Activated CD8-positive, alpha-beta T cell treated with anti-CD3 and anti-CD28 coated beads, Interleukin-2, amount 10 ng/mL, durations not matched to agents 7 days and 5 days (primary cell): ENCODE measurements around the gene RIMBP2. TPM values are rescaled to one million over a fixed set of nuclear protein-coding genes. Genes with fewer than 3 reads are reported as not detected.
"Not testable (repeated sequence)": the region's sequence is repeated elsewhere in the genome, so short reads cannot be mapped to it uniquely, and the experiment has no call there.

Source experiments
- ATAC-seq: fragments of 150-1000 bp; cut with Tn5 transposase; one replicate; pipeline ENCODE4 v1.10.0; 2021; ENCODE audit warnings: moderate library complexity
- CTCF ChIA-PET: fragments of 350-600 bp; sonication (Branson Sonifier 250); formaldehyde crosslinking; loops from one replicate; lab custom pipeline; 2021; ENCODE audit warnings: antibody characterized with exemption; lab: Charles Lee
- POLR2A ChIA-PET: fragments of 350-600 bp; sonication (Branson Sonifier 250); formaldehyde crosslinking; loops from one replicate; lab custom pipeline; 2021; ENCODE audit warnings: antibody characterized with exemption; lab: Charles Lee
- DNase-seq: peaks from one replicate; pipeline ENCODE4 v3.0.0-alpha.2; 2020
- H3K27ac Mint-ChIP-seq: one replicate; pipeline ENCODE4 v1.8.0; 2021; ENCODE audit warnings: mild to moderate bottlenecking, mixed read lengths
- H3K27me3 Mint-ChIP-seq: one replicate; pipeline ENCODE4 v1.8.0; 2021; ENCODE audit warnings: low read depth, mixed read lengths
- H3K36me3 Mint-ChIP-seq: one replicate; pipeline ENCODE4 v1.8.0; 2021; ENCODE audit warnings: low read depth, mixed read lengths
- H3K4me1 Mint-ChIP-seq: one replicate; pipeline ENCODE4 v1.8.0; 2021; ENCODE audit warnings: low read depth, mixed read lengths
- H3K4me3 Mint-ChIP-seq: one replicate; pipeline ENCODE4 v1.8.0; 2021; ENCODE audit warnings: mild to moderate bottlenecking, mixed read lengths
- H3K9me3 Mint-ChIP-seq: one replicate; pipeline ENCODE4 v1.8.0; 2022; ENCODE audit warnings: mixed read lengths; ENCODE audit not compliant: insufficient read depth
- total RNA-seq, 2 experiments: library from RNA; stranded (reverse); gene quantifications; one replicate each; pipeline ENCODE4 v1.2.3, GENCODE V29; 2021

RIMBP2 gene
- total RNA-seq, 2 experiments from 2014 or later = not detected

- Mint-ChIP-seq H3K36me3 (no peaks in the 10 kb centered on the region), H3K27ac (no peak overlapping the region), H3K27me3 (no peaks in the 10 kb centered on the region), H3K4me3 (no peak overlapping the region), H3K4me1 (no peaks in the 10 kb centered on the region), H3K9me3 (no peaks in the 10 kb centered on the region)
- ChIA-PET POLR2A (no interaction called here), CTCF (no interaction called here)
- ATAC-seq (no peak), DNase-seq (no peak)
Observed at GRCh38 chr12:130656411-130656810, 59.7 kb downstream of the RIMBP2 start.

- ATAC-seq (no peak), DNase-seq (no peak)
- POLR2A ChIA-PET = no interaction called here
- Mint-ChIP-seq H3K27ac (no peak overlapping the region), H3K9me3 (no peaks in the 10 kb centered on the region), H3K27me3 (no peaks in the 10 kb centered on the region), H3K4me1 (no peaks in the 10 kb centered on the region), H3K4me3 (no peak overlapping the region), H3K36me3 (no peaks in the 10 kb centered on the region)
- CTCF ChIA-PET = no interaction called here
Observed at GRCh38 chr12:130655881-130656280, 60.2 kb downstream of the RIMBP2 start.

- H3K27me3 Mint-ChIP-seq = no peaks in the 10 kb centered on the region
- ATAC-seq (no peak), DNase-seq (no peak)
- H3K27ac Mint-ChIP-seq = no peak overlapping the region
- no peaks in the 10 kb centered on the region for H3K4me1 Mint-ChIP-seq
- CTCF ChIA-PET = no interaction called here
- H3K36me3 Mint-ChIP-seq = no peaks in the 10 kb centered on the region
- H3K4me3 Mint-ChIP-seq = no peak overlapping the region
- POLR2A ChIA-PET = no interaction called here
- H3K9me3 Mint-ChIP-seq = no peaks in the 10 kb centered on the region
Observed at GRCh38 chr12:130655010-130655409, 61.1 kb downstream of the RIMBP2 start.

DNA sequence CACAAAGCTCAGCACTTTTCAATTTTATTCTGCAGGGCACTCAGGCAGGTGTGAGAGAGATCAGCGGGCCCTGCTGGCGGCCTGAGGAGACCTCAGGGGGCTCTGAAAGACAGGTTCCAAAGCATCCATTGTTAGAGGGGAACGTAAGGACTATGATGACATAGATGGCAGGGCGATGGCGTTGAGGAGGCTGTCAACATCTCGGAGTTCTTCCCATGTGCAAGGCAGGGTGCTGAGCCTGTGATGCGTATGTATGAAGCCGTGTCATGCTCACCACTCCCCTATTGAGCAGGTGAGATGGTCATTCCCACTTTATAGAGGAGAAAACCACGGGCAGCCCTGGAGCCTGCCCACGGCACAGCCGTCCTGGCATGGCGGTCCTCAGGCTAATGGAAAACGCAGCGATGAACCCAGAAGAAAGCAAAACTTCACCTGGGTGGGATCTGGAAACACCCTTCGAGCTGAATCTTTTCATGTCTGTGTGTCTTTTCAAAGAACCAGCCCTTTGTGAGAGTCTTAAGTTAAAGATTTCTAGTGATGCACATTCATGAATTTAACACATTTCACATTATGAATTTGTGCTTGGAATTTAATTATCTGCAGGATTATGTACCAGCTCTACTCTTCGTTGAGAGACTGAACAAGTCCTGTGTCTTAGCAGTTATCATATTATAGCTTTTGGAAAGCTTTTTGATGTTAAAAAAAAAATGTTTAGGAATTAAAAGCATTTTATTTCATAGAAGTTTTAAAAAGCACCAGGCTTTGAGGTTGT, 64.7 kb downstream of the RIMBP2 start:
- Mint-ChIP-seq H3K27ac (no peak overlapping the region), H3K36me3 (no peaks in the 10 kb centered on the region), H3K4me3 (no peak overlapping the region), H3K27me3 (no peaks in the 10 kb centered on the region), H3K9me3 (no peaks in the 10 kb centered on the region), H3K4me1 (no peaks in the 10 kb centered on the region)
- no peak for DNase-seq
- ChIA-PET POLR2A (no interaction called here), CTCF (no interaction called here)
- no peak for ATAC-seq

GRCh38 chr12:130650131-130650530, 66.0 kb downstream of the RIMBP2 start:
- no peak overlapping the region for H3K27ac Mint-ChIP-seq
- POLR2A ChIA-PET = no interaction called here
- no peaks in the 10 kb centered on the region for H3K4me1 Mint-ChIP-seq
- no peaks in the 10 kb centered on the region for H3K27me3 Mint-ChIP-seq
- H3K9me3 Mint-ChIP-seq = no peaks in the 10 kb centered on the region
- no peak overlapping the region for H3K4me3 Mint-ChIP-seq
- no peak for DNase-seq
- no peaks in the 10 kb centered on the region for H3K36me3 Mint-ChIP-seq
- ATAC-seq = no peak
- CTCF ChIA-PET = no interaction called here

GRCh38 chr12:130649101-130650045, 66.7 kb downstream of the RIMBP2 start:
- Mint-ChIP-seq H3K4me3 (no peak overlapping the region), H3K4me1 (no peaks in the 10 kb centered on the region), H3K36me3 (no peaks in the 10 kb centered on the region), H3K9me3 (no peaks in the 10 kb centered on the region), H3K27me3 (no peaks in the 10 kb centered on the region), H3K27ac (no peak overlapping the region)
- DNase-seq (no peak), ATAC-seq (no peak)
- POLR2A ChIA-PET = no interaction called here
- CTCF ChIA-PET = no interaction called here

GRCh38 chr12:130647814-130648213, 68.3 kb downstream of the RIMBP2 start:
- Mint-ChIP-seq H3K36me3 (no peaks in the 10 kb centered on the region), H3K27ac (no peak overlapping the region), H3K4me3 (no peak overlapping the region), H3K9me3 (no peaks in the 10 kb centered on the region), H3K4me1 (no peaks in the 10 kb centered on the region), H3K27me3 (no peaks in the 10 kb centered on the region)
- ATAC-seq (no peak), DNase-seq (no peak)
- CTCF ChIA-PET = no interaction called here
- POLR2A ChIA-PET = no interaction called here

DNA sequence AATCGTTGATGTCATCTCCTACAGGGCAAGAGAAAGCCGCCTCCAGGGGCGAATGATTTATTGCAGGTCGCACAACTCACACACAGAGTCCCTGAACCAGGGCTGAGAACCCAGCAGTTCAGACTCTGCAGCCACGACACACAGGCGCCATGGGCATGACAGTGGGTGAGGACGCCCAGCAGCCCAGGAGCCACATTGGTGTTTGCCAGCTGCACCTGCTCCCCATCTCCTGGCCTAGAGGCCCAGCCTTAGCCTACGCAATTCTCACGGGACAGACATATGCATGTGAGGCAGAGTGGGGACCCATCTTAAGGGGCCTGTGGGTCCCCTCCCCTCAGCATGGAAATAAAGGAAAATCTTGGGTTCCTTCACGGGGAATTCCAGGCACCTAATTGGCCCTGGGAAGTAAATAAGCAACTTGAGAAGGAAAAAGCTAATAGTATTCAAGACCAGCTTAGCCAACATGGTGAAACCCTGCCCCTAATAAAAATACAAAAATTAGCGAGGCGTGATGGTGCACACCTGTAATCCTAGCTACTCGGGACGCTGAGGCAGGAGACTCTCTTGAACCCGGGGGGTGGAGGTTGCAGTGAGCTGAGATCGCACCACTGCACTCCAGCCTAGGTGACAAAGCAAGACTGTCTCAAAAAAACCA, 69.3 kb downstream of the RIMBP2 start:
- DNase-seq (no peak), ATAC-seq (no peak)
- CTCF ChIA-PET = no interaction called here
- POLR2A ChIA-PET = no interaction called here
- Mint-ChIP-seq H3K27me3 (no peaks in the 10 kb centered on the region), H3K9me3 (no peaks in the 10 kb centered on the region), H3K36me3 (no peaks in the 10 kb centered on the region), H3K4me1 (no peaks in the 10 kb centered on the region), H3K4me3 (no peak overlapping the region), H3K27ac (no peak overlapping the region)

GRCh38 chr12:130646191-130646590, 69.9 kb downstream of the RIMBP2 start:
- CTCF ChIA-PET = not testable (repeated sequence)

DNA sequence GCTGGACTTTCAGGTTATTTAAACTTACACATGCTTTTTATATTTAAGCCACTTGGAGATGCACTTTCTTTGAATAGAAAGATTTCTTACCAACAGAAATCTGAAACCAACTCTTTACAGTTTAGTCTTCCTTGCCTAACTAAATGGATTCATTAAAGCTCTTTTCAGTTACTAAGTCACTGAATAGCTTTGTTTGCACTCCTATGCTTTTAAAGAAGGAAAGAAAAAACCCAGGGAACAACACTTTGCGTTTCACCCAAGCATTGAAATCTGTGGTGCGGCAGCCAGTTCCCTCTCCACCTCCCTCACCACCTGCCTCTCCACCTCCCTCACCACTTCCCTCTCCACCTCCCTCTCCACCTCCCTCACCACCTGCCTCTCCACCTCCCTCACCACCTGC, 70.3 kb downstream of the RIMBP2 start:
- Mint-ChIP-seq H3K27ac (no peak overlapping the region), H3K27me3 (no peaks in the 10 kb centered on the region), H3K36me3 (no peaks in the 10 kb centered on the region), H3K4me1 (no peaks in the 10 kb centered on the region), H3K4me3 (no peak overlapping the region), H3K9me3 (no peaks in the 10 kb centered on the region)
- ChIA-PET POLR2A (no interaction called here), CTCF (no interaction called here)
- no peak for DNase-seq
- ATAC-seq = no peak

More at GRCh38 chr12:130646191-130646590, 69.9 kb downstream of the RIMBP2 start:
- H3K4me3 Mint-ChIP-seq, H3K27ac Mint-ChIP-seq, DNase-seq, H3K4me1 Mint-ChIP-seq, POLR2A ChIA-PET, ATAC-seq, H3K9me3 Mint-ChIP-seq, H3K27me3 Mint-ChIP-seq, H3K36me3 Mint-ChIP-seq: not testable (repeated sequence)

- DNase-seq (no peak), ATAC-seq (no peak)
- no peak overlapping the region for H3K4me3 Mint-ChIP-seq
- H3K36me3 Mint-ChIP-seq = no peaks in the 10 kb centered on the region
- CTCF ChIA-PET = no interaction called here
- no peaks in the 10 kb centered on the region for H3K4me1 Mint-ChIP-seq
- no peaks in the 10 kb centered on the region for H3K27me3 Mint-ChIP-seq
- H3K9me3 Mint-ChIP-seq = no peaks in the 10 kb centered on the region
- POLR2A ChIA-PET = no interaction called here
- no peak overlapping the region for H3K27ac Mint-ChIP-seq
Observed at GRCh38 chr12:130644566-130644965, 71.5 kb downstream of the RIMBP2 start.

- no peak for DNase-seq
- Mint-ChIP-seq H3K27me3 (no peaks in the 10 kb centered on the region), H3K4me1 (no peaks in the 10 kb centered on the region), H3K4me3 (no peak overlapping the region), H3K9me3 (no peaks in the 10 kb centered on the region), H3K27ac (no peak overlapping the region), H3K36me3 (no peaks in the 10 kb centered on the region)
- POLR2A ChIA-PET = no interaction called here
- no peak for ATAC-seq
- CTCF ChIA-PET = no interaction called here
Observed at GRCh38 chr12:130644146-130644545, 72.0 kb downstream of the RIMBP2 start.
